Ovary (tissue), 9 donors: ENCODE measurements around the gene GOLGB1. TPM values are rescaled to one million over a fixed set of nuclear protein-coding genes. Genes with fewer than 3 reads are reported as not detected.

ENCODE experiments used
- DNase-seq, 5 donors: peaks; one replicate each; pipeline ENCODE4 v3.0.0-alpha.2; 2019 to 2020
- H3K27ac ChIP-seq, 2 donors: fragments of 200-600 bp; one replicate each; pipeline versions ENCODE4 v1.5.1 to v1.8.0; 2019 to 2022
- H3K27me3 ChIP-seq: fragments of 200-600 bp; one replicate; pipeline ENCODE4 v1.8.0; 2022
- H3K36me3 ChIP-seq: fragments of 200-600 bp; sonication (generic); one replicate; pipeline ENCODE4 v1.5.1; 2019
- H3K4me1 ChIP-seq: one replicate; pipeline ENCODE4 v1.8.1; 2013; ENCODE audit warnings: mild to moderate bottlenecking, moderate library complexity; ENCODE audit not compliant: insufficient read depth
- H3K4me3 ChIP-seq: fragments of 200-600 bp; sonication (generic); one replicate; pipeline ENCODE4 v1.5.1; 2017
- H3K9me3 ChIP-seq, 2 donors: fragments of 200-600 bp in 1 of 2; sonication (generic) in 1 of 2; one replicate each; pipeline versions ENCODE4 v1.5.1 to v1.8.1; 2013 to 2019; ENCODE audit warnings: mild to moderate bottlenecking in 1 of 2, moderate library complexity in 1 of 2
- EP300 ChIP-seq: sonication (generic); formaldehyde crosslinking; IDR thresholded peaks from one replicate; pipeline ENCODE4 v1.6.1; 2017; ENCODE audit warnings: antibody characterized with exemption
- POLR2A ChIP-seq: fragments of 450-650 bp; IDR thresholded peaks from one replicate; pipeline ENCODE4 v1.6.1; 2017; ENCODE audit warnings: antibody characterized with exemption, mild to moderate bottlenecking, moderate library complexity
- WGBS, 3 donors: extraction: QIAGEN DNeasy Blood & Tissue Kit in 1 of 3; methylation state at CpG; one replicate each; pipeline versions ENCODE4 v1.1.5 to v1.1.7; 2013 to 2017; 5-methylcytosine and 5-hydroxymethylcytosine counted together
- intact Hi-C, 4 donors: fragments of 100-400 bp; cut with DNase I; formaldehyde crosslinking; loops; one replicate each; pipeline versions ENCODE4 v1.11.0 to v1.15.1; 2022 to 2023
- polyA plus RNA-seq, 2 donors: library from polyadenylated mRNA; stranded (reverse); fragments of 200-250 nt in 1 of 2; fragments of 350-450 nt in 1 of 2; fragmentation: Illumina TruSeq in 1 of 2; extraction: RNeasy Lipid Tissue Mini Kit (QIAGEN cat#74804) in 1 of 2; gene quantifications; one replicate each; pipeline ENCODE4 v1.2.3, GENCODE V29; 2013 to 2014
- total RNA-seq, 7 donors: library from RNA; depleted of rRNA in 2 of 7; stranded (reverse); fragments of >200 nt in 2 of 7; fragmentation: NEBNext Ultra II Directional in 3 of 7; extraction: Animal tissue kit (Norgen Biotek cat#: 25700) in 3 of 7; gene quantifications; one replicate each; pipeline versions ENCODE4 v1.1.0 to v1.2.4, GENCODE V29; 2016 to 2023
- TF ChIP-seq, protein P1 (sequence below), 3 donors: fragments of 450-650 bp in 2 of 3; fragments of 200-600 bp in 1 of 3; IDR thresholded peaks; one replicate each; pipeline versions ENCODE4 v1.5.1 to v1.8.0; 2016 to 2022; ENCODE audit warnings: antibody characterized with exemption in 3 of 3, mild to moderate bottlenecking in 1 of 3
- donor health status: DM: no; HTN: no; CAD: no; lungs with moderate emphysema.
- donor health status: DM: no; HTN: no; CAD: no.
- donor health status: Bipolar disorder and iron deficiency.
- donor health status: DM: yes; HTN: yes; CAD: no.
- donor health status: DM: no; HTN: no; CAD: no.
- donor health status: DM: yes; HTN: yes; CAD: no.

The GOLGB1 gene
- total and polyA plus RNA-seq, 9 donors: 18.9 to 70.5 (median 50.2) TPM

GRCh38 chr3:121637922-121638321 lies 111.6 kb downstream of the GOLGB1 start:
- intact Hi-C loops: no loop called here
- H3K27me3 ChIP-seq: no peaks in the 10 kb centered on the region
- WGBS, 3 donors: 88 to 100% (median 97%) methylated on average over 1 of the region's 1 CpG

GRCh38 chr3:121630355-121630754 lies 119.2 kb downstream of the GOLGB1 start:
- intact Hi-C loops: no loop called here
- Histone ChIP-seq H3K27ac (no peak overlapping the region), H3K36me3 (no peaks in the 10 kb centered on the region), H3K9me3 (no peaks in the 10 kb centered on the region), H3K4me3 (no peak overlapping the region), H3K27me3 (no peaks in the 10 kb centered on the region), H3K4me1 (no peaks in the 10 kb centered on the region)
- WGBS, 3 donors: 87 to 100% (median 98%) methylated on average over 1 of the region's 1 CpG
- no peak for DNase-seq
- TF ChIP-seq, protein P1, sequence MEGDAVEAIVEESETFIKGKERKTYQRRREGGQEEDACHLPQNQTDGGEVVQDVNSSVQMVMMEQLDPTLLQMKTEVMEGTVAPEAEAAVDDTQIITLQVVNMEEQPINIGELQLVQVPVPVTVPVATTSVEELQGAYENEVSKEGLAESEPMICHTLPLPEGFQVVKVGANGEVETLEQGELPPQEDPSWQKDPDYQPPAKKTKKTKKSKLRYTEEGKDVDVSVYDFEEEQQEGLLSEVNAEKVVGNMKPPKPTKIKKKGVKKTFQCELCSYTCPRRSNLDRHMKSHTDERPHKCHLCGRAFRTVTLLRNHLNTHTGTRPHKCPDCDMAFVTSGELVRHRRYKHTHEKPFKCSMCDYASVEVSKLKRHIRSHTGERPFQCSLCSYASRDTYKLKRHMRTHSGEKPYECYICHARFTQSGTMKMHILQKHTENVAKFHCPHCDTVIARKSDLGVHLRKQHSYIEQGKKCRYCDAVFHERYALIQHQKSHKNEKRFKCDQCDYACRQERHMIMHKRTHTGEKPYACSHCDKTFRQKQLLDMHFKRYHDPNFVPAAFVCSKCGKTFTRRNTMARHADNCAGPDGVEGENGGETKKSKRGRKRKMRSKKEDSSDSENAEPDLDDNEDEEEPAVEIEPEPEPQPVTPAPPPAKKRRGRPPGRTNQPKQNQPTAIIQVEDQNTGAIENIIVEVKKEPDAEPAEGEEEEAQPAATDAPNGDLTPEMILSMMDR (IDR thresholded peaks at IDR 0.05): no peak
- no peak for TF ChIP-seq POLR2A
- no peak for TF ChIP-seq EP300

More at GRCh38 chr3:121637922-121638321, 111.6 kb downstream of the GOLGB1 start:
- H3K9me3 ChIP-seq: no peaks in the 10 kb centered on the region
- H3K36me3 ChIP-seq: no peaks in the 10 kb centered on the region
- no peak for TF ChIP-seq POLR2A
- TF ChIP-seq, protein P1 (IDR thresholded peaks at IDR 0.05): no peak
- TF ChIP-seq EP300: no peak
- no peak for DNase-seq
- H3K4me3 ChIP-seq: no peak overlapping the region
- H3K4me1 ChIP-seq: no peaks in the 10 kb centered on the region
- no peak overlapping the region for H3K27ac ChIP-seq

DNA sequence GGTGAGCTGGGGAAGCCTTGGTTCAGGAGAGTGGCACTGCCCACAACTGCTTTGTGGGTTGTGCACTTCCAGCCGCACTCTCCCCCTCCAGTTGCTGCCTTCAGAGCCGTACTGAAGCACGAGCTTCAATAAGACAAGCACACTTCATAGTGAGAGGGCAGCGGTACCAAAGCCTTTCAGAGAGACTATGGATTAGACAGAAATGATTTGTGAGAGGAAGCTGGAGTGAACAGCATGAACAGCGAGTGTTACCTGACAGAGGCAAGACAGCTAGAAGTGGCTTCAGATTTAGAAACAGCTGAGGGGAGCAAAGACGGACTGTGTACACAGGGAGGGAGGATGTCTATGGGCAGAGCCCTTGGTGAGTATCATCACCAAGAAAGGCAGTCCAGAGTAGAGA lies 119.9 kb downstream of the GOLGB1 start:
- Histone ChIP-seq H3K36me3 (no peaks in the 10 kb centered on the region), H3K4me1 (no peaks in the 10 kb centered on the region), H3K4me3 (no peak overlapping the region), H3K27me3 (no peaks in the 10 kb centered on the region), H3K9me3 (no peaks in the 10 kb centered on the region), H3K27ac (no peak overlapping the region)
- TF ChIP-seq, protein P1 (IDR thresholded peaks at IDR 0.05): no peak
- no peak for DNase-seq
- intact Hi-C loops: no loop called here
- 84 to 89% (median 87%) methylated on average over 6 of the region's 6 CpGs for WGBS, 3 donors

- Histone ChIP-seq H3K4me3 (no peak overlapping the region), H3K27ac (no peak overlapping the region), H3K9me3 (no peaks in the 10 kb centered on the region), H3K36me3 (no peaks in the 10 kb centered on the region), H3K27me3 (no peaks in the 10 kb centered on the region), H3K4me1 (no peaks in the 10 kb centered on the region)
- intact Hi-C loops: no loop called here
- no peak for TF ChIP-seq POLR2A
- TF ChIP-seq, protein P1 (IDR thresholded peaks at IDR 0.05): no peak
- no peak for TF ChIP-seq EP300
- 65 to 80% (median 80%) methylated on average over 3 of the region's 3 CpGs for WGBS, 3 donors
- DNase-seq: no peak
These were observed 121.9 kb downstream of the GOLGB1 start for GRCh38 chr3:121627622-121628021.

DNA sequence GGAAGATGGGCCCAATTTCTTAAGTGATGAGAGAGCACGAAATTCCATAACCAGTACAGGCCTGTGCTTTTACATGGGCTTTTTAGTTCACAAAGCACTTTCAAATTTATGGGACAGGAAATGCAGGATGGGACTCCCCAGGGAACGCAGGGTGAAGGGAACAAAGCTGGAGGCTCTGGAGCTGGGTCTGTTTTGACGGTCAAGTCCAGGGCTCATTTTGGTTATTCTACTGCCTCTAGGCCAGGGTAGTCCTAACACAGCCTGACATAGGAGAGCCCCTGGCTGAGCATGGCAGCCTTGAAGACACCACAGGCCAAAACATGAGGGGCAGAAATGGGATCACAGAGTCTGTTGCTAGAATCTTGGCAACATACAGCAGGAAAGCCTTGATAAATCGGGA lies 122.3 kb downstream of the GOLGB1 start:
- Histone ChIP-seq H3K4me1 (no peaks in the 10 kb centered on the region), H3K27me3 (no peaks in the 10 kb centered on the region), H3K27ac (no peak overlapping the region), H3K36me3 (no peaks in the 10 kb centered on the region), H3K9me3 (no peaks in the 10 kb centered on the region), H3K4me3 (no peak overlapping the region)
- 82 to 88% (median 86%) methylated on average over 4 of the region's 4 CpGs for WGBS, 3 donors
- DNase-seq: no peak
- TF ChIP-seq, protein P1 (IDR thresholded peaks at IDR 0.05): no peak
- no peak for TF ChIP-seq POLR2A
- TF ChIP-seq EP300: no peak
- intact Hi-C loops: no loop called here
